ENCODE data around the gene SDCCAG8.

Gene SDCCAG8

DNA sequence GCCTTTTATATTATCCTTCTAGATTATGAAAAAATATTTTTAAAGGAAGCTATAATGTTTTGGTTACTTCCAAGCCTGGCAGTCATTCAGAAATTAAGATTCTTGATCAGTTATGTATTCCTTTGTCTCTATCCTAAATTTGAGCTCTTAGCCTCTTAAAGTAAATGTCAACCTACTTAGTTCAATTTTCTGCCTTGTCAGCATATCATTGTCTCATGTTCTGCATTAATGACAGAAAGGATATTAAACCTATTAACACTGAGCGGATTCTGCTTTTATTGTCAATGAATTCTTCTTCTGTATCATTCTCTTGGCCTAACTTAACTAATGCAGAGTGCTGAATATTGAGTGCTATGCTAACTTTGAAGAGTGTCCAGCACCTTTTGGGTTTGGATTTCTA, 56.0 kb downstream of the SDCCAG8 start:
- Histone ChIP-seq H3K36me3 (no peaks in the 10 kb centered on the region; the same call in 1 of the 2 replicates), H3K9me3 (no peaks in the 10 kb centered on the region), H3K27me3 (no peaks in the 10 kb centered on the region), H3K4me1 (no peaks in the 10 kb centered on the region), H3K4me3 (ENCODE audit: low read depth, low read length) (no peak overlapping the region)
- TF ChIP-seq CTCF (IDR thresholded peaks at IDR 0.05; ENCODE audit: low read depth, low read length): no peak
- no peak for DNase-seq

DNA sequence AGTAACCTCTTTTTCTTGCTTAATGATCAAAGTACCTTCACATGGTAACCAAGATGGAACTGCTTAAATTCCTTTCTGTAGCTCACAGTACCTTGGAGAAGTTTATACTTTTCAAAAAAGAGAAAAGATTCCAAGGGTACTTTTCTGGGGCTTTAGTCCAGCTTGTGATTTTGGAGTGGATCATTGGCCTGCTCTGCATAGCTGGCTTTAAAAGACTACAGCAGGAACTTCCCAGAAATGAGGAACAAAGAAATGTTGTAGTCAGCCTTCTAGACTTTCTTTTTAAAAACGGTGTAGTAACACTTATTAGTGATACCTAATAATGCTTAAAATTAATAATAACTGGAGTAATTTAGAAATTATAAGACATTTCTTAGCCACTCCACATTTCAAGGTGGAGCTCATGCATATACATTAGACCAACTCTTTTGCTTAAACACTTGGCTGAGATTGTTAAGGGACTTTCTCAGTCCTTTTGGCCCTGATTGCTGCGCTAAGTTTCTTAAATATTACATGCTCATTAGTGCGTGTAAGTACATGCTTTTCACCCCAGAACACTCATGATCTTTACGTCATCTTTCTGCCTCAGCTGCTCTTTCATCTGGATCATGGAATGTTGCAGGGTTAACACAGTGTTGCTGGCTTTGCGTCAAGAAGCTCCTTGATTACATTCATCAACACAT, 57.3 kb downstream of the SDCCAG8 start:
- DNase-seq: no peak
- no peak overlapping the region for H3K4me3 ChIP-seq (ENCODE audit: low read depth, low read length)
- H3K27me3 ChIP-seq: no peaks in the 10 kb centered on the region
- H3K4me1 ChIP-seq: no peaks in the 10 kb centered on the region
- no peaks in the 10 kb centered on the region; the same call in 1 of the 2 replicates for H3K36me3 ChIP-seq
- no peak for TF ChIP-seq CTCF (IDR thresholded peaks at IDR 0.05; ENCODE audit: low read depth, low read length)
- no peaks in the 10 kb centered on the region for H3K9me3 ChIP-seq

GRCh38 chr1:243313635-243314536, 58.0 kb downstream of the SDCCAG8 start:
- H3K4me1 ChIP-seq: no peaks in the 10 kb centered on the region
- no peaks in the 10 kb centered on the region for H3K27me3 ChIP-seq
- no peak for DNase-seq
- no peak overlapping the region for H3K4me3 ChIP-seq (ENCODE audit: low read depth, low read length)
- H3K9me3 ChIP-seq: no peaks in the 10 kb centered on the region
- TF ChIP-seq CTCF (IDR thresholded peaks at IDR 0.05; ENCODE audit: low read depth, low read length): no peak
- H3K36me3 ChIP-seq: no peaks in the 10 kb centered on the region; the same call in 1 of the 2 replicates

DNA sequence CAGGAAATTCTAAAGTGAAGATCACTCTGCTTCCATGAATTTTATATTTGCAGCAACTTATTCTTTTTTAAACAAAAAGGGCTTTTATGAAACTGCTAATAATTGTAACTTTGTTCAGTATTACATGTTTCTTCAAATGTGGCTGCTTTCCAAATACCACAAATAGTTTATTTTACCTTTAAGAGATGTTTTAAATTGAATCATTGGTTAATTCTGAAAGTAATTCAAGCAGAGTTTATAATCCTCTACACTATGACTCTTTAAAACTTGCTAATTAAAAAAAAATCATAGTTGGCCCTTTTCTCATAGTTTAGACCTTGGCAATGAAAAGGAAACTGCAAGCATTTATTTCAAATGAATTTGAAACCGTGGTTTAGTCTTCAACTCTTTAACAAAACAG, 59.6 kb downstream of the SDCCAG8 start:
- Histone ChIP-seq H3K36me3 (no peaks in the 10 kb centered on the region; the same call in 1 of the 2 replicates), H3K9me3 (no peaks in the 10 kb centered on the region), H3K4me3 (ENCODE audit: low read depth, low read length) (no peak overlapping the region), H3K27me3 (no peaks in the 10 kb centered on the region), H3K4me1 (no peaks in the 10 kb centered on the region)
- TF ChIP-seq CTCF (IDR thresholded peaks at IDR 0.05; ENCODE audit: low read depth, low read length): no peak
- DNase-seq: no peak

- Histone ChIP-seq H3K4me1 (no peaks in the 10 kb centered on the region), H3K4me3 (ENCODE audit: low read depth, low read length) (no peak overlapping the region), H3K36me3 (no peaks in the 10 kb centered on the region; the same call in 1 of the 2 replicates), H3K9me3 (no peaks in the 10 kb centered on the region), H3K27me3 (no peaks in the 10 kb centered on the region)
- no peak for DNase-seq
- TF ChIP-seq CTCF (IDR thresholded peaks at IDR 0.05; ENCODE audit: low read depth, low read length): no peak
Measured at GRCh38 chr1:243315893-243316292, 60.1 kb downstream of the SDCCAG8 start.

Measured in BE2C (cell line).